ENCODE results near the gene UGCG. TPM values are rescaled to one million over a fixed set of nuclear protein-coding genes. Genes with fewer than 3 reads are reported as not detected.

Gene UGCG
- total RNA-seq, 1 experiment from 2014 or later, result 46.0 TPM

- Histone ChIP-seq H3K27me3 (ENCODE audit: control insufficient read depth, insufficient read depth, low read length) (no peaks in the 10 kb centered on the region), H3K36me3 (ENCODE audit: control insufficient read depth, insufficient read depth, low read length) (no peaks in the 10 kb centered on the region), H3K4me1 (ENCODE audit: control insufficient read depth, insufficient read depth, low read length) (no peaks in the 10 kb centered on the region), H3K27ac (ENCODE audit: low read length) (no peak overlapping the region), H3K9me3 (ENCODE audit: control insufficient read depth, insufficient read depth, low read depth, low read length) (no peaks in the 10 kb centered on the region; the same call in 1 of the 2 replicates), H3K4me3 (ENCODE audit: low read depth in 2 of 2, low read length in 2 of 2) (no peak overlapping the region)
- no peak for ATAC-seq
- BruUV-seq (replicated peaks), result no TSS peak
- ChIA-PET POLR2A (no interaction called here), CTCF (no interaction called here)
- DNase-seq (ENCODE audit: low read depth, low spot score), result no peak
- intact Hi-C loops (cut with micrococcal nuclease; ENCODE audit: unreplicated experiment), result no loop called here
- no peak for TF ChIP-seq REST (IDR thresholded peaks at IDR 0.05; ENCODE audit: insufficient read depth in 1 of 2, low read depth in 2 of 2, low read length in 1 of 2)
- TF ChIP-seq POLR2AphosphoS5 (IDR thresholded peaks at IDR 0.05; ENCODE audit: low read depth, low read length), result no peak
- in situ Hi-C loops (cut with HindIII; ENCODE audit: low pct_unique_long_range_greater_than_20kb, low sequenced_read_pairs), result no loop called here
Observed at GRCh38 chr9:111866976-111867375, 29.6 kb upstream of the UGCG start.

- POLR2A ChIA-PET, result interaction anchor here (0.6 kb wide), 1 partner anchor 17 kb away, joined by 3 read pairs; no protein-coding TSS in a partner anchor
Observed at GRCh38 chr9:111868475-111868874, 28.1 kb upstream of the UGCG start.

More at GRCh38 chr9:111868475-111868874, 28.1 kb upstream of the UGCG start:
- intact Hi-C loops (cut with micrococcal nuclease; ENCODE audit: unreplicated experiment), result no loop called here
- ATAC-seq (no peak), DNase-seq (ENCODE audit: low read depth, low spot score) (no peak)
- in situ Hi-C loops (cut with HindIII; ENCODE audit: low pct_unique_long_range_greater_than_20kb, low sequenced_read_pairs), result no loop called here
- CTCF ChIA-PET, result no interaction called here
- no TSS peak for BruUV-seq (replicated peaks)
- H3K27ac ChIP-seq (ENCODE audit: low read length), result no peak overlapping the region
- no peaks in the 10 kb centered on the region for H3K27me3 ChIP-seq (ENCODE audit: control insufficient read depth, insufficient read depth, low read length)
- TF ChIP-seq REST (IDR thresholded peaks at IDR 0.05; ENCODE audit: insufficient read depth in 1 of 2, low read depth in 2 of 2, low read length in 1 of 2) (no peak), TCF7L2 (IDR thresholded peaks at IDR 0.05; ENCODE audit: low read depth, low read length) (no peak), SIN3A (IDR thresholded peaks at IDR 0.05; ENCODE audit: borderline replicate concordance, insufficient read depth, low read depth, low read length) (no peak), POLR2AphosphoS5 (IDR thresholded peaks at IDR 0.05; ENCODE audit: low read depth, low read length) (no peak), CTCF (IDR thresholded peaks at IDR 0.05) (no peak)
- H3K4me3 ChIP-seq (ENCODE audit: low read depth in 2 of 2, low read length in 2 of 2), result no peak overlapping the region
- no peaks in the 10 kb centered on the region; the same call in 1 of the 2 replicates for H3K9me3 ChIP-seq (ENCODE audit: control insufficient read depth, insufficient read depth, low read depth, low read length)
- no peaks in the 10 kb centered on the region for H3K4me1 ChIP-seq (ENCODE audit: control insufficient read depth, insufficient read depth, low read length)
- no peaks in the 10 kb centered on the region for H3K36me3 ChIP-seq (ENCODE audit: control insufficient read depth, insufficient read depth, low read length)
